ENCODE results near the gene SLC39A2.

The SLC39A2 gene

DNA sequence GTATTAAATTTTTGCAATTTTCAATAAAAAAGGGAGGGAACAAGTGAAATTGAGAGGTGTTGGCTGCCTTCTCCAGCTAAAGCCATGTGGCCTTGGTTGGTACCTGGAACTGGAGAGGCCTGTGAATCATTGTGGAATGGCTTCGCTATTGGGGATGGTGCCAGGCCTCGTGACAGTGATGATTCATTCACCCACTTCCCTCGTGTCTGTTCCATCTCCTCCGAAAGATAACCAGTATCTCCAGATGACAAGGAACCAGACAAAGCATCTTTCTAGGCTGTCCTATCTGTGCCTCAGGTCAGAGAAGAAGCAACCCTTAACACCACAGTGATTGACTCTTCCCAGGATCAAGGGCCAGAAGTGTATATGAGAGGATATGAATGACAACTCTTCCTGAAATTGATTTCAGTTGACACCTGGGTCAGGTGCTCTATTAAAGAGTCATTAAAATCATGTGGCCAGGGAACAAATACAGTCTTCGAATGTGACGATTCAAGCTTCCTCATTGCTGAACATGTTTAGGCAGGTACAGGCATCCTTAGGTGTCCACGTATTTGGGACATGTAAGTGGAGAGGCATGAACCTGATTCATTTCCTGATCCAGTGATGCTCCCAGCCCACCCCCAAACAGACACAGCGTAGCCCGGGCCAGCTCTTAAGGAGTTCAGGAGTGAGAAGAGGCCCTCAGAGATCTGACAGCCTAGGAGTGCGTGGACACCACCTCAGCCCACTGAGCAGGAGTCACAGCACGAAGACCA, 42.8 kb downstream of the SLC39A2 start, which contains the start of gene RNASE7:
TSS of gene RNASE7 (plus strand) at position 687 of the 758 bp plus-strand sequence. CDS start 631 bp downstream, outside the sequence.
- TF ChIP-seq, protein P1, sequence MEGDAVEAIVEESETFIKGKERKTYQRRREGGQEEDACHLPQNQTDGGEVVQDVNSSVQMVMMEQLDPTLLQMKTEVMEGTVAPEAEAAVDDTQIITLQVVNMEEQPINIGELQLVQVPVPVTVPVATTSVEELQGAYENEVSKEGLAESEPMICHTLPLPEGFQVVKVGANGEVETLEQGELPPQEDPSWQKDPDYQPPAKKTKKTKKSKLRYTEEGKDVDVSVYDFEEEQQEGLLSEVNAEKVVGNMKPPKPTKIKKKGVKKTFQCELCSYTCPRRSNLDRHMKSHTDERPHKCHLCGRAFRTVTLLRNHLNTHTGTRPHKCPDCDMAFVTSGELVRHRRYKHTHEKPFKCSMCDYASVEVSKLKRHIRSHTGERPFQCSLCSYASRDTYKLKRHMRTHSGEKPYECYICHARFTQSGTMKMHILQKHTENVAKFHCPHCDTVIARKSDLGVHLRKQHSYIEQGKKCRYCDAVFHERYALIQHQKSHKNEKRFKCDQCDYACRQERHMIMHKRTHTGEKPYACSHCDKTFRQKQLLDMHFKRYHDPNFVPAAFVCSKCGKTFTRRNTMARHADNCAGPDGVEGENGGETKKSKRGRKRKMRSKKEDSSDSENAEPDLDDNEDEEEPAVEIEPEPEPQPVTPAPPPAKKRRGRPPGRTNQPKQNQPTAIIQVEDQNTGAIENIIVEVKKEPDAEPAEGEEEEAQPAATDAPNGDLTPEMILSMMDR (IDR thresholded peaks at IDR 0.05; ENCODE audit: control extremely low read depth, extremely low read depth, low read depth, missing control alignments): no peak
- POLR2A ChIA-PET: no interaction called here
- CTCF ChIA-PET: interaction anchor here (1.2 to 4.1 kb wide), 4 partner anchors 23 to 63 kb away, joined by 3 to 66 read pairs (median 18); no protein-coding TSS in a partner anchor
- DNase-seq (ENCODE audit: extremely low spot score): no peak

DNA sequence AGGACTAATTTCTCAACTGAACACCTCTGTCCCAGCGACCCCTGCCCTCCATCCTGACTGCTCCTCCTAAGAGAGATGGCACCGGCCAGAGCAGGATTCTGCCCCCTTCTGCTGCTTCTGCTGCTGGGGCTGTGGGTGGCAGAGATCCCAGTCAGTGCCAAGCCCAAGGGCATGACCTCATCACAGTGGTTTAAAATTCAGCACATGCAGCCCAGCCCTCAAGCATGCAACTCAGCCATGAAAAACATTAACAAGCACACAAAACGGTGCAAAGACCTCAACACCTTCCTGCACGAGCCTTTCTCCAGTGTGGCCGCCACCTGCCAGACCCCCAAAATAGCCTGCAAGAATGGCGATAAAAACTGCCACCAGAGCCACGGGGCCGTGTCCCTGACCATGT, 43.8 kb downstream of the SLC39A2 start:
- POLR2A ChIA-PET: no interaction called here
- CTCF ChIA-PET: interaction anchor here (1.0 to 2.8 kb wide), 5 partner anchors 9 to 71 kb away, joined by 3 to 20 read pairs (median 7); partner anchors contain the start of gene ARHGEF40
- TF ChIP-seq, protein P1 (IDR thresholded peaks at IDR 0.05; ENCODE audit: control extremely low read depth, extremely low read depth, low read depth, missing control alignments): no peak
- DNase-seq (ENCODE audit: extremely low spot score): no peak

DNA sequence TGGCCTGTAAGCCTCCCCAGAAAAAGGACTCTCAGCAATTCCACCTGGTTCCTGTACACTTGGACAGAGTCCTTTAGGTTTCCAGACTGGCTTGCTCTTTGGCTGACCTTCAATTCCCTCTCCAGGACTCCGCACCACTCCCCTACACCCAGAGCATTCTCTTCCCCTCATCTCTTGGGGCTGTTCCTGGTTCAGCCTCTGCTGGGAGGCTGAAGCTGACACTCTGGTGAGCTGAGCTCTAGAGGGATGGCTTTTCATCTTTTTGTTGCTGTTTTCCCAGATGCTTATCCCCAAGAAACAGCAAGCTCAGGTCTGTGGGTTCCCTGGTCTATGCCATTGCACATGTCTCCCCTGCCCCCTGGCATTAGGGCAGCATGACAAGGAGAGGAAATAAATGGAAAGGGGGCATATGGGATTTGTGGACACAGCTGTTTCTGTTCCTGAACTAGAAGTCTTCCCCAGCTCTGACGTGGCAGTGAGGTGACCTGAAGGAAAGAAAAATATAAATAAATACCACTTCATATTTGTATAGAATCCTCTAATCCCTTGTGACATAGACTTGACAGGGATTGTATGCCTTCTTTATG, 44.4 kb downstream of the SLC39A2 start:
- TF ChIP-seq, protein P1 (IDR thresholded peaks at IDR 0.05; ENCODE audit: control extremely low read depth, extremely low read depth, low read depth, missing control alignments): no peak
- POLR2A ChIA-PET: no interaction called here
- CTCF ChIA-PET: interaction anchor here (1.0 to 2.8 kb wide), 7 partner anchors 10 to 71 kb away, joined by 3 to 20 read pairs (median 4); partner anchors contain the start of gene ARHGEF40
- DNase-seq (ENCODE audit: extremely low spot score): no peak

DNA sequence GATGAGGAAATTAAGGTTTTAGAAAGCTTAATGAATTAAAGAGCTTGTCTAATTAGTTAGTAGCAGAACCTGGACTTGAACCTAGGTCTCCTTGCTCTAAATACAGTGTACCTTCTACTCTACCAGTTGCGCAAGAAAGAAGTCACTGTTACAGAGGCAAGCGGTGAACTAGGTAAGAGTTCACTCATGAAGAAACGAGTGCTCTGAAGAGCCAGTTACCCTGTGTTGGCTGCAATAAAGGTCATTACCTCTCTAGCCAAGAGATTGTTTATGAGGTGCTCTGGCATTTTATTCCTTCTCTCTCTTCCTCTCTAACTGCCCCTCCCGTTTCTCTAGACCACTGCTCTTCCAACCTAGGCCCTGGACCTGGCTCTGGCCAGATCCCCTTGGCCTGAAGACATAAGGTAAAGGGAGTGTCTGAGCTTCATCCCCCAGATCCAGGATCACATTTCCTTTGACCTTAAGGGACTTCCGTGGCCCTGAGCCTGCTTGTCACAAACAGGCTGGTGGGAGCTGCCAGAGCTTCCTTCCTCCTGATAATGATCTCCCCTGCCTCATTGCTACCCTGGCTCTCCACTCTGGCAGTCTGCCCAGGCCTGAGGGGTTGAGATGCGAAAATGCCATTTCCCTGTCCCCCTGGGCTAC, 45.0 kb downstream of the SLC39A2 start:
- TF ChIP-seq, protein P1 (IDR thresholded peaks at IDR 0.05; ENCODE audit: control extremely low read depth, extremely low read depth, low read depth, missing control alignments): no peak
- CTCF ChIA-PET: interaction anchor here (1.0 to 2.8 kb wide), 6 partner anchors 22 to 72 kb away, joined by 3 to 20 read pairs (median 6); partner anchors contain the start of gene ARHGEF40
- POLR2A ChIA-PET: no interaction called here
- DNase-seq (ENCODE audit: extremely low spot score): no peak

DNA sequence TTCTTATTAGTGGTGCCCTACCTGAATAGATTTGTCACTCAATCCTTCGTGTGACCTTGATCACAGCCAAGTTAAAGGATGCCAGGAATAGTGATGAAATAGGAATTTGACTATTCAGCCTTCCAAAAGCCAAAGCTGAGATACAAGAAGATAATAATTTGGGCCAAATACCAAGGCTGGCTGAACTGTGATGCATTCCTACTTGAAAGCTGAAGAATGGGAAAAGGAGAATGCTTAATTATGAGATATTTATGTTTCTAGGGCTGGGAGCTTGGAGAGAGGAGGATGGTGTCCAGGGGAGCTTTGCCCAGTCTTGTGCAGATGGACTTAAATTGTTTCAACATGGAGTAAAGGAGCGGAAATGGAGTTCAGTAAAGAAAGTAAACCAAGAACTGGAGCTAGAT, 48.3 kb downstream of the SLC39A2 start:
- CTCF ChIA-PET: interaction anchor here (0.8 to 3.9 kb wide), 11 partner anchors 11 to 76 kb away, joined by 3 to 28 read pairs (median 4); partner anchors contain the start of gene RNASE13
- TF ChIP-seq, protein P1 (IDR thresholded peaks at IDR 0.05; ENCODE audit: control extremely low read depth, extremely low read depth, low read depth, missing control alignments): no peak
- POLR2A ChIA-PET: no interaction called here
- DNase-seq (ENCODE audit: extremely low spot score): no peak

DNA sequence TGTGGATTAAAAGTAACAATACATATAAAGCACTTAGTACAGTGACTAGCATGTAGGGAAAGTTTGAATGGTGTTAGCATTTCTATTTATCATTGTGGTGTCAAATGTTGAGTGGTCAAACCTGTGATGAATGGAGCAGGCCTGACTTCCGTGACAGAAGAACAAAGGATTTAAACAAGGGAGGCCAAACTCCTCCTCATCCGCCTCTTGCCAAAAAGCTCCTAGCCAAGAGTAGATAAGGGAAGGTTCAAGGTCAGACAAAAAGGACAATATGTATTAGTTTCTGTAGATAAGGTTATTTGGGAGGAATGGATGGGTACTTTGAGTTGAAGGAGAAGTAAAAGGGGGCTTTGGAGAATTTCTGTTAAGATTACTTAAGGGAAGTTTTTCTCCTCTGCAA, 49.5 kb downstream of the SLC39A2 start:
- TF ChIP-seq, protein P1 (IDR thresholded peaks at IDR 0.05; ENCODE audit: control extremely low read depth, extremely low read depth, low read depth, missing control alignments): no peak
- DNase-seq (ENCODE audit: extremely low spot score): no peak
- POLR2A ChIA-PET: no interaction called here
- CTCF ChIA-PET: interaction anchor here (1.0 to 3.9 kb wide), 8 partner anchors 13 to 78 kb away, joined by 3 to 28 read pairs (median 6); partner anchors contain the start of gene RNASE13

All from GM10248 (cell line).